Hepatocyte (in vitro differentiated cells): ENCODE data around the gene C1orf74. TPM values are rescaled to one million over a fixed set of nuclear protein-coding genes. Genes with fewer than 3 reads are reported as not detected.
A peak's percentile ranks its signal among the peaks of the same experiment; 100 is the strongest.

Source experiments
- DNase-seq: peaks from one replicate; pipeline ENCODE4 v3.0.0-alpha.2; 2016; ENCODE audit warnings: low spot score
- H2AFZ ChIP-seq: fragments of 200-600 bp; sonication (generic); 2 replicates; pipeline ENCODE4 v1.6.0; 2016; ENCODE audit warnings: antibody characterized with exemption, mild to moderate bottlenecking
- H3K27ac ChIP-seq: fragments of 200-600 bp; sonication (generic); 2 replicates; pipeline ENCODE4 v1.5.1; 2016; ENCODE audit warnings: mild to moderate bottlenecking
- H3K27me3 ChIP-seq: fragments of 200-600 bp; sonication (generic); 2 replicates; pipeline ENCODE4 v1.6.1; 2016
- H3K36me3 ChIP-seq: fragments of 200-600 bp; sonication (generic); replicated peaks from 2 replicates; pipeline ENCODE4 v1.5.1; 2016; ENCODE audit warnings: low read depth; ENCODE audit not compliant: insufficient read depth
- H3K4me1 ChIP-seq: fragments of 200-600 bp; sonication (generic); 2 replicates; pipeline ENCODE4 v1.5.1; 2016; ENCODE audit warnings: mild to moderate bottlenecking, moderate library complexity; ENCODE audit not compliant: insufficient read depth
- H3K4me2 ChIP-seq: fragments of 200-600 bp; sonication (generic); 2 replicates; pipeline ENCODE4 v1.6.0; 2016
- H3K4me3 ChIP-seq: fragments of 200-600 bp; sonication (generic); 2 replicates; pipeline ENCODE4 v1.5.1; 2016; ENCODE audit warnings: mild to moderate bottlenecking
- H3K79me2 ChIP-seq: fragments of 200-600 bp; sonication (generic); 2 replicates; pipeline ENCODE4 v1.6.0; 2017; ENCODE audit warnings: mild to moderate bottlenecking
- H3K9me2 ChIP-seq: fragments of 200-600 bp; sonication (generic); replicated peaks from 2 replicates; pipeline ENCODE4 v1.6.0; 2017; ENCODE audit warnings: mild to moderate bottlenecking; ENCODE audit not compliant: insufficient read depth
- H3K9me3 ChIP-seq: fragments of 200-600 bp; sonication (generic); 2 replicates; pipeline ENCODE4 v1.5.1; 2016; ENCODE audit warnings: low read depth, mild to moderate bottlenecking
- H4K20me1 ChIP-seq: fragments of 200-600 bp; sonication (generic); 2 replicates; pipeline ENCODE4 v1.6.0; 2016; ENCODE audit warnings: mild to moderate bottlenecking; ENCODE audit not compliant: insufficient read depth, poor library complexity, severe bottlenecking
- CTCF ChIP-seq: fragments of 200-600 bp; sonication (generic); IDR thresholded peaks from 2 replicates; pipeline ENCODE4 v1.5.1; 2016; ENCODE audit warnings: antibody characterized with exemption, mild to moderate bottlenecking; ENCODE audit not compliant: poor library complexity
- EZH2 ChIP-seq: fragments of 200-600 bp; sonication (generic); IDR thresholded peaks from 2 replicates; pipeline ENCODE4 v1.6.1; 2016; ENCODE audit warnings: antibody characterized with exemption, mild to moderate bottlenecking, borderline replicate concordance
- EZH2phosphoT487 ChIP-seq: fragments of 200-600 bp; sonication (generic); IDR thresholded peaks from one replicate; pipeline ENCODE4 v1.6.1; 2018; ENCODE audit warnings: antibody characterized with exemption, mild to moderate bottlenecking, low read depth, moderate library complexity; ENCODE audit not compliant: unreplicated experiment, severe bottlenecking
- WGBS: methylation state at CpG from one replicate; pipeline ENCODE4 v1.1.6; 2016; ENCODE audit warnings: low lambda C conversion rate; ENCODE audit errors: missing lambda C conversion rate; 5-methylcytosine and 5-hydroxymethylcytosine counted together
- polyA plus RNA-seq: library from polyadenylated mRNA; unstranded; fragments of >200 nt; fragmentation: Nextera tagmentation; extraction: Ambion mirVana; gene quantifications from 2 replicates; pipeline ENCODE4 v1.2.1, GENCODE V29; 2016
- total RNA-seq: library from RNA; depleted of rRNA; stranded (reverse); fragments of >200 nt; gene quantifications from 2 replicates; pipeline ENCODE4 v1.2.3, GENCODE V29; 2014

Gene C1orf74
- total and polyA plus RNA-seq, 2 experiments from 2014 or later: 2.2 to 3.3 TPM

- Histone ChIP-seq H3K79me2 (no peaks in the 10 kb centered on the region), H3K9me3 (no peaks in the 10 kb centered on the region), H3K27me3 (peaks cover 5% of the 10 kb centered on the region), H3K27ac (no peak overlapping the region), H3K36me3 (no peaks in the 10 kb centered on the region), H2AFZ (no peak overlapping the region), H3K9me2 (no peaks in the 10 kb centered on the region), H4K20me1 (no peaks in the 10 kb centered on the region), H3K4me2 (peak overlapping the region; percentile 41), H3K4me3 (no peak overlapping the region), H3K4me1 (no peaks in the 10 kb centered on the region)
- DNase-seq: no peak
- no peak for TF ChIP-seq CTCF
- TF ChIP-seq EZH2phosphoT487: no peak
- TF ChIP-seq EZH2: no peak
- 63% methylated on average over 7 of the region's 7 CpGs for WGBS
Observed at GRCh38 chr1:209822706-209823105, 38.3 kb upstream of the C1orf74 start.

- H2AFZ ChIP-seq: no peak overlapping the region
Observed at GRCh38 chr1:209820986-209821385, 36.6 kb upstream of the C1orf74 start.

GRCh38 chr1:209819058-209819457 is 34.7 kb upstream of the C1orf74 start:
- H3K9me3 ChIP-seq: no peaks in the 10 kb centered on the region
- WGBS: 0% methylated on average over 1 of the region's 1 CpG
- no peak overlapping the region for H3K4me3 ChIP-seq
- no peaks in the 10 kb centered on the region for H3K36me3 ChIP-seq
- H3K79me2 ChIP-seq: no peaks in the 10 kb centered on the region
- H3K4me1 ChIP-seq: no peaks in the 10 kb centered on the region
- H3K4me2 ChIP-seq: no peak overlapping the region
- DNase-seq: no peak
- no peak overlapping the region for H2AFZ ChIP-seq
- no peak for TF ChIP-seq CTCF
- no peaks in the 10 kb centered on the region for H3K9me2 ChIP-seq
- peaks cover 5% of the 10 kb centered on the region for H3K27me3 ChIP-seq
- no peak overlapping the region for H3K27ac ChIP-seq
- H4K20me1 ChIP-seq: no peaks in the 10 kb centered on the region

More at GRCh38 chr1:209820986-209821385, 36.6 kb upstream of the C1orf74 start:
- no peaks in the 10 kb centered on the region for H3K9me3 ChIP-seq
- H3K27ac ChIP-seq: no peak overlapping the region
- no peak overlapping the region for H3K4me3 ChIP-seq
- no peaks in the 10 kb centered on the region for H4K20me1 ChIP-seq
- TF ChIP-seq EZH2: no peak
- H3K4me1 ChIP-seq: no peaks in the 10 kb centered on the region
- 68% methylated on average over 4 of the region's 4 CpGs for WGBS
- no peak for DNase-seq
- peaks cover 5% of the 10 kb centered on the region for H3K27me3 ChIP-seq
- no peaks in the 10 kb centered on the region for H3K36me3 ChIP-seq
- H3K9me2 ChIP-seq: no peaks in the 10 kb centered on the region
- no peaks in the 10 kb centered on the region for H3K79me2 ChIP-seq
- no peak overlapping the region for H3K4me2 ChIP-seq

GRCh38 chr1:209817691-209818090 is 33.3 kb upstream of the C1orf74 start:
- H3K9me2 ChIP-seq: no peaks in the 10 kb centered on the region
- no peak overlapping the region for H3K4me2 ChIP-seq
- no peaks in the 10 kb centered on the region for H3K4me1 ChIP-seq
- H2AFZ ChIP-seq: no peak overlapping the region
- H3K36me3 ChIP-seq: no peaks in the 10 kb centered on the region
- no peaks in the 10 kb centered on the region for H3K9me3 ChIP-seq
- no peaks in the 10 kb centered on the region for H3K79me2 ChIP-seq
- H3K4me3 ChIP-seq: no peak overlapping the region
- WGBS: 85% methylated on average over 1 of the region's 1 CpG
- TF ChIP-seq CTCF: no peak
- TF ChIP-seq EZH2phosphoT487: no peak
- no peak for TF ChIP-seq EZH2
- no peak overlapping the region for H3K27ac ChIP-seq
- DNase-seq: no peak
- H4K20me1 ChIP-seq: no peaks in the 10 kb centered on the region
- peaks cover 5% of the 10 kb centered on the region for H3K27me3 ChIP-seq
